HepG2 (cell line): ENCODE results near the gene CSRNP3.

Source experiments
- DNMT1 ChIP-seq: sonication (generic); formaldehyde crosslinking; IDR thresholded peaks from 2 replicates; pipeline ENCODE4 v1.5.1; 2020; ENCODE audit warnings: mild to moderate bottlenecking, missing genetic modification reagents
- EEA1 ChIP-seq: sonication (generic); formaldehyde crosslinking; IDR thresholded peaks from 2 replicates; pipeline ENCODE4 v1.5.1; 2020; ENCODE audit warnings: mild to moderate bottlenecking, missing genetic modification reagents, borderline replicate concordance
- THYN1 ChIP-seq: sonication (generic); formaldehyde crosslinking; IDR thresholded peaks from 2 replicates; pipeline ENCODE4 v1.8.1; 2023; ENCODE audit warnings: low read depth, mild to moderate bottlenecking, moderate library complexity, missing genetic modification reagents, borderline replicate concordance
- ZNF562 ChIP-seq: sonication (generic); formaldehyde crosslinking; IDR thresholded peaks from 2 replicates; pipeline ENCODE4 v1.8.0; 2022; ENCODE audit warnings: missing genetic modification reagents, borderline replicate concordance
- TF ChIP-seq, protein P1 (sequence below): sonication (generic); formaldehyde crosslinking; IDR thresholded peaks from 2 replicates; pipeline ENCODE4 v1.4.0; 2020; ENCODE audit warnings: mild to moderate bottlenecking, low read depth, missing genetic modification reagents

DNA sequence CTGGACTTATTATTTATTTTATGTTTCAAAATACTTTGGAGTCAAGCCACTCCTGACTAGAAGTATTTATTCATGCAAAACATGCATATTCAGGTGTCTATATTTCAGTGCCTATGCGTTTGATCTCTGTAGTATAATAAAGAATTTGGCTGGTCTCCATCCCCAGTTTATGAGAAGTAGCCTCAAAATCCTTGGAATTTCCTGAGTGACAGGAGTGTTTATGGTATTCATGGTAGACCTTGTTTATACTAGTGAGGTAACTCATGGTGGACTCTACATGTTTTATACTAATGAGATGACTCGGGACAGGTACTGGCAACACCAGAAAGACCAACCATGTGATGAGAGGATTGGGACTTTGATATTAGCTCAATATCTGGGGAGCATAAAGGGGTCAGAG, 43.9 kb upstream of the CSRNP3 start:
- TF ChIP-seq, protein P1, sequence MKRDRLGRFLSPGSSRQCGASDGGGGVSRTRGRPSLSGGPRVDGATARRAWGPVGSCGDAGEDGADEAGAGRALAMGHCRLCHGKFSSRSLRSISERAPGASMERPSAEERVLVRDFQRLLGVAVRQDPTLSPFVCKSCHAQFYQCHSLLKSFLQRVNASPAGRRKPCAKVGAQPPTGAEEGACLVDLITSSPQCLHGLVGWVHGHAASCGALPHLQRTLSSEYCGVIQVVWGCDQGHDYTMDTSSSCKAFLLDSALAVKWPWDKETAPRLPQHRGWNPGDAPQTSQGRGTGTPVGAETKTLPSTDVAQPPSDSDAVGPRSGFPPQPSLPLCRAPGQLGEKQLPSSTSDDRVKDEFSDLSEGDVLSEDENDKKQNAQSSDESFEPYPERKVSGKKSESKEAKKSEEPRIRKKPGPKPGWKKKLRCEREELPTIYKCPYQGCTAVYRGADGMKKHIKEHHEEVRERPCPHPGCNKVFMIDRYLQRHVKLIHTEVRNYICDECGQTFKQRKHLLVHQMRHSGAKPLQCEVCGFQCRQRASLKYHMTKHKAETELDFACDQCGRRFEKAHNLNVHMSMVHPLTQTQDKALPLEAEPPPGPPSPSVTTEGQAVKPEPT (CRISPR knock-in tag) = no peak
- TF ChIP-seq DNMT1 (CRISPR knock-in tag) = no peak
- no peak for TF ChIP-seq THYN1 (CRISPR knock-in tag)
- no peak for TF ChIP-seq ZNF562 (CRISPR knock-in tag)
- TF ChIP-seq EEA1 (CRISPR knock-in tag) = no peak
